Immature natural killer cell (primary cell): ENCODE results near the gene POC1A. TPM values are rescaled to one million over a fixed set of nuclear protein-coding genes. Genes with fewer than 3 reads are reported as not detected.
A peak's percentile ranks its signal among the peaks of the same experiment; 100 is the strongest.

ENCODE experiments used
- DNase-seq, 3 donors: peaks; one replicate each; pipeline ENCODE4 v3.0.0; 2022; ENCODE audit warnings: mixed read lengths in 1 of 3
- H3K27ac Mint-ChIP-seq, 6 donors: one replicate each; pipeline ENCODE4 v1.8.0; 2020; ENCODE audit warnings: mixed read lengths in 6 of 6, mild to moderate bottlenecking in 5 of 6, inconsistent platforms in 4 of 6, moderate library complexity in 3 of 6
- H3K27me3 Mint-ChIP-seq, 3 donors: one replicate each; pipeline ENCODE4 v1.8.0; 2020 to 2021; ENCODE audit warnings: low read depth in 3 of 3, mild to moderate bottlenecking in 3 of 3, mixed read lengths in 3 of 3, moderate library complexity in 3 of 3, inconsistent platforms in 1 of 3
- H3K36me3 Mint-ChIP-seq, 3 donors: one replicate each; pipeline ENCODE4 v1.8.0; 2020; ENCODE audit warnings: mixed read lengths in 3 of 3, inconsistent platforms in 2 of 3, mild to moderate bottlenecking in 2 of 3
- H3K4me1 Mint-ChIP-seq, 2 donors: one replicate each; pipeline ENCODE4 v1.8.0; 2020; ENCODE audit warnings: inconsistent platforms in 2 of 2, mild to moderate bottlenecking in 2 of 2, mixed read lengths in 2 of 2, moderate library complexity in 1 of 2
- H3K4me3 Mint-ChIP-seq, 5 donors: one replicate each; pipeline ENCODE4 v1.8.0; 2020; ENCODE audit warnings: mild to moderate bottlenecking in 5 of 5, mixed read lengths in 5 of 5, inconsistent platforms in 3 of 5, moderate library complexity in 3 of 5
- H3K9me3 Mint-ChIP-seq, 6 donors: one replicate each; pipeline ENCODE4 v1.8.0; 2020; ENCODE audit warnings: mild to moderate bottlenecking in 6 of 6, mixed read lengths in 6 of 6, inconsistent platforms in 4 of 6, moderate library complexity in 3 of 6
- polyA plus RNA-seq, 3 donors: library from polyadenylated mRNA; unstranded; fragments of 300-500 nt; fragmentation: Illumina TruSeq; gene quantifications; one replicate each; pipeline ENCODE4 v1.2.3, GENCODE V29; 2021

POC1A gene
- polyA plus RNA-seq, 3 donors from 2014 or later = 2.9 to 4.0 TPM; not detected in 1

DNA sequence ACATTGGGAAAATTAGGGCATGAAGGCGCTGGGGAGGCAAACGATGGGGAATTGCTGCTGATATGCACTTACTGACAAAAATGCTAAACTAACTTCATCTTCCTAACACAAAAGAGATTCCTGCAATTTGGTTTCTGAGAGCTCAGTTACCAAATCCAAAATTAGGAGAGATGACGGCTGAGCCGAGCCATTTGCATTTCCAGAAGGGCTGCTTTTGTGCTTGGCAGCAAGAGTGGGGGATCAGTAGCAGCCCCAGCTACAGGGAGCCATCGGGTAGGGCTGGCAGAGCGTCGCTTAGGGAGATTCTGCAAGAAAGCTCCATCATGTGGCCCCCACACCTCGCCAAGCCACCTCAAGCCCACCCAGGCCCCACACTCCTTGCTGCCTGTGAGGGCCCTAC is 81.8 kb downstream of the POC1A start:
- no peaks in the 10 kb centered on the region for H3K9me3 Mint-ChIP-seq
- peaks cover 16 to 20% of the 10 kb centered on the region in 2 donors for H3K4me1 Mint-ChIP-seq
- DNase-seq = no peak
- no peak overlapping the region for H3K4me3 Mint-ChIP-seq
- peaks cover 0 to 2% (median 0%) of the 10 kb centered on the region in 3 donors for H3K27me3 Mint-ChIP-seq
- peak overlapping the region in 1 of 6 donors; percentile 36 for H3K27ac Mint-ChIP-seq
- no peaks in the 10 kb centered on the region for H3K36me3 Mint-ChIP-seq

DNA sequence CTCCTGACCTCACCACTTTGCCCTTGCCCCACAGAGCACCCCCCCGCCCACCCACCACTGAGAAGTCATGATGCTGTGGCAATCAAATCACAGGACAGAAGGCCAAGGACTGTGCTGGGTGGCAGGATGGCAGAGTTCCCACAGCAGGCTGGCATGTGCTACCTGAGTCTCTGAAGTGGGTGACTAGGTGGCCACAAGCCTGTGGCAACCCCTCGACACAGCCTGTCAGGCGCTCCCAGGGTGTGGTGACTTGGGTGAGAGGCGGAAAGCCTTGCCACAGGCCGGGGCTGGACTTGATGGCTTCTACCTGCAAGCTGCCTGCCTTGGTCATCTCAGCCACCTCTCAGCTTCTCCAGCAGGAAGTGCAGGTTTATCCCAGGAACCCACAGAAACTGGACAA is 82.2 kb downstream of the POC1A start:
- peaks cover 0 to 2% (median 2%) of the 10 kb centered on the region in 3 donors for H3K27me3 Mint-ChIP-seq
- DNase-seq = peak; percentile 45 to 64 (median 58)
- peaks cover 16 to 20% of the 10 kb centered on the region in 2 donors for H3K4me1 Mint-ChIP-seq
- peak overlapping the region in 2 of 6 donors; percentile 36 to 74 for H3K27ac Mint-ChIP-seq
- H3K36me3 Mint-ChIP-seq = no peaks in the 10 kb centered on the region
- H3K9me3 Mint-ChIP-seq = no peaks in the 10 kb centered on the region
- peak overlapping the region in 1 of 5 donors; percentile 12 for H3K4me3 Mint-ChIP-seq

DNA sequence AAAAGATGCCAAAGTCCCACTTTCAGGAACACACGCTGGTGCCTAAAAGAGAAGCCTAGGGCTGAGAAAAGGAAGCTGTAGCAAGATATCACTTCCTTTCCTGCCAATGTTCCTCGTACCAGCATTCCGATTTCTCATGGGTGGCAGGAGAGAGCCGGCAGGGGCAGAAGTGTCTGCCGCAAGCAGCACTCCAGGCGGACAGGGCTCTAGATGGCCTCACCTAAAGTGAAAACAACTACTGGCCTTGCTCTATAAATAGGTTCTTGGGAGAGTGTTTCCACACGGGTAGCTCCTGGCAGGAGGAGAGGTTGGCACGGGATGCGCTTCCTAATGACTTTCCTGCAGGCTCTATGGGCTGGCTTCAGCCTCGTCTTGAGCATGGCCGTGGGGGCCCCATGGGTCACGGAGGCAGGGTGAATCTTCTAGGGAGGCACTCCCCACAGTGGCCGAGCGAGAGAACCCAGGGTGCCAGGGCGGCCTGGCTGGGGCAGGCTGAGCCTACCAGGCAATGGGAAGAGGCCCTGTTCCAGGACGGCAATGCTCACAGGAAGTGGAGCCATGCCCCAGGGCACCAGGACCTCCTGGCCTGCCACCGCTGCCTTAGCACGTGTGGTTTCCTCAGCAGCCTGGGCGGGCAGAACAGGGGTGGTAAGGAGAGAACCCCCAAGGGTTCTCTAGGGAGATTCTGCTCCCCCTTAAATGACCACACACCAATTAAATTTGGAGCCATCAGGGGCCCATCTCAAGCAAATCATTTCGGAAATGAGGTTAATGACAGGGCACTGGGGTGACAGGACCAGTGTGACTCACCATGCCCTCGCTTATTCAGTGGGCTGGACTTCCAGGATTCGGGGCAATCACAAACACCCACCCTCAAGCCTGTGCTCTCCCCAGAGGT is 83.2 kb downstream of the POC1A start:
- peaks cover 16 to 20% of the 10 kb centered on the region in 2 donors for H3K4me1 Mint-ChIP-seq
- peaks cover 0 to 2% (median 2%) of the 10 kb centered on the region in 3 donors for H3K27me3 Mint-ChIP-seq
- peak overlapping the region in 2 of 5 donors; percentile 17 to 38 for H3K4me3 Mint-ChIP-seq
- H3K27ac Mint-ChIP-seq = peak overlapping the region; percentile 22 to 85 (median 75)
- H3K9me3 Mint-ChIP-seq = no peaks in the 10 kb centered on the region
- H3K36me3 Mint-ChIP-seq = no peaks in the 10 kb centered on the region
- DNase-seq = peak; percentile 26 to 37 (median 29)

DNA sequence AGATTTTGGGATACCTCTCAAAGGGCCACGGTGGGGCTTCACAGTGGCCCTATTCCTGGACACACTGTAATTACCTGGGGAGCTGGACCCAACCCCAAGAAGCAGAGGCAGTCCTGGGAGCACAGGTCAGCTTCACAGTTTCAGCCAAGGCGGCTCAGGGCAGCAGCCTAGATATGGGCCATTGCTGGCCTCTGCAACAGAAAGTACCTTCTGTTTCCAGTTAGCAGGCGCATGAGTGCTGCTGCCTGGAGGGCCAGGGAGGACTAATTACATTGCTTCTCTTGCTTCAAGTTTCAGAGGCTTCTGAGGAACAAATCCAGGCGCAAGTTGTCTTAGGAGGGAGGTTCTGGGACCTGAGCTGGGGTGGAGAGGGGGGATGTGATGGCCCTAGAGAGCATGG is 84.4 kb downstream of the POC1A start:
- no peaks in the 10 kb centered on the region for H3K36me3 Mint-ChIP-seq
- no peak overlapping the region for H3K4me3 Mint-ChIP-seq
- no peak overlapping the region for H3K27ac Mint-ChIP-seq
- H3K9me3 Mint-ChIP-seq = no peaks in the 10 kb centered on the region
- H3K27me3 Mint-ChIP-seq = peaks cover 0 to 2% (median 2%) of the 10 kb centered on the region in 3 donors
- H3K4me1 Mint-ChIP-seq = peaks cover 16 to 20% of the 10 kb centered on the region in 2 donors
- DNase-seq = no peak

DNA sequence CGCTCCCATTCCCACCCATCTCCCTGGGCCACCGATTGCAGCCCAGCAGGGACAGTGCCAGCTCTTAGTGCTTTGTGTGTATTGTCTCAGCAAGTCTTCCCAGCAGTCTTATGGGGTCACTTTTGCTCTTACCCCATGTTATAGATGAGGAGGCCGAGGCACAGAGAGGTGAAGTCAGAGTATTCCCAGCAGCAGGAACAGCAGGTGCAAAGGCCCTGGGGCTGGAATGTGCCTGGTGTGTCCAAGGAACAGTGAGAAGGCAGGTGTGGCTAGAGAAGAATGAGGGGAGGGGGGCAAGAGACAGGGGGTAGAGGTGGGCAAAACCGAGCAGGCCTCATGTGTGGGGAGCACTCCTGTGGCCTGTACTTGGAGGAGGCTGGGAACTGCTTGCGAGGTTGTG is 85.1 kb downstream of the POC1A start:
- H3K9me3 Mint-ChIP-seq = no peaks in the 10 kb centered on the region
- peaks cover 0 to 2% (median 2%) of the 10 kb centered on the region in 3 donors for H3K27me3 Mint-ChIP-seq
- peaks cover 16 to 20% of the 10 kb centered on the region in 2 donors for H3K4me1 Mint-ChIP-seq
- peak overlapping the region in 2 of 6 donors; percentile 40 to 51 for H3K27ac Mint-ChIP-seq
- DNase-seq = no peak
- no peak overlapping the region for H3K4me3 Mint-ChIP-seq
- no peaks in the 10 kb centered on the region for H3K36me3 Mint-ChIP-seq

DNA sequence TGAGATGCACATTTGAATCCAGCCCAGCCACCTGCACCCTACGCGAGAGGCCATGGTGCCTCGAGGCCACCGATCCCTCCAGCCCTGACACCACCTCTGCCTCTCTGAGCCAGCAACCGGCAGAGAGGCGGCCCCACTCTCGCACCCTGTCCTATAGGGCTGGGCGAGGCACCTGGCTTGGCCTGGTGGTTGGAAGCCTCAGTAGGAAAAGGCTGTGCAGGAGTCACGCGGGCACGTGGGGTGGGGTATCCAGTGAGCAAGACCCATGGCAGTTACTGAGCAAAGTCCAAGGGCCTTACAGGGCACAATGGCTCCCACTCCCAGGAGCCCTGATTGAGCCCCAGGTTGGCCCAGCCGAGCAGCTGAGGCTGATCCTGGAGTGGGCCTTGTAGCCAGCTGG is 85.5 kb downstream of the POC1A start:
- Mint-ChIP-seq H3K36me3 (no peaks in the 10 kb centered on the region), H3K4me3 (no peak overlapping the region), H3K27ac (peak overlapping the region in 1 of 6 donors; percentile 51), H3K4me1 (peaks cover 16 to 20% of the 10 kb centered on the region in 2 donors), H3K27me3 (peaks cover 0 to 3% (median 2%) of the 10 kb centered on the region in 3 donors), H3K9me3 (no peaks in the 10 kb centered on the region)
- DNase-seq = no peak

DNA sequence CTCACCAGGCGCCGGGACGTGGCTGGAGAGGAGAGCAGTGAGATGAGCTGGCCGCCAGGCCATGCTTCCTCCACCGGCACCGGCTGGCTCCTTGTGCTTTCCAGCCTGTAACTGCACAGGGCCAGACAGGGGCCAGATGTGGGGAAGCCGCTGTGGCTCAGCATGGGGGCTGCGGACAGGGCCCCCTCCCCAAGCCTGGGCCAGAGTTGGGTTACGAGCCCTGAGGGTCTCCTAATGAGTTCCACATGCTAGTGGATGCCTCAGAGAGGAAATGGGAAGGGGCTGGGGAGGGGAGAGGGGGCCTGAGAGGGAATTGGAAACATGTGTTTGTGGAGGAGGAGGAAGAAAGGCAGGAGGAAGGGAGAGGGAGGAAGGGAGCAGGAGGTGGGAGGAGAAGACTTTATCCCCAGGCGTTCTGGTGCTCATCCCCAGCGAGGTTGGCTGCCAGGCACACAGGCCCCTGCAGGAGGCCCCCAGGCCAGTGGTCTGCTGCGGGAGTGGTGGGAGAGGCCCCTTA is 86.1 kb downstream of the POC1A start:
- Mint-ChIP-seq H3K27ac (no peak overlapping the region), H3K9me3 (no peaks in the 10 kb centered on the region), H3K36me3 (no peaks in the 10 kb centered on the region), H3K4me1 (peaks cover 16 to 20% of the 10 kb centered on the region in 2 donors), H3K27me3 (peaks cover 0 to 4% (median 2%) of the 10 kb centered on the region in 3 donors), H3K4me3 (no peak overlapping the region)
- no peak for DNase-seq

DNA sequence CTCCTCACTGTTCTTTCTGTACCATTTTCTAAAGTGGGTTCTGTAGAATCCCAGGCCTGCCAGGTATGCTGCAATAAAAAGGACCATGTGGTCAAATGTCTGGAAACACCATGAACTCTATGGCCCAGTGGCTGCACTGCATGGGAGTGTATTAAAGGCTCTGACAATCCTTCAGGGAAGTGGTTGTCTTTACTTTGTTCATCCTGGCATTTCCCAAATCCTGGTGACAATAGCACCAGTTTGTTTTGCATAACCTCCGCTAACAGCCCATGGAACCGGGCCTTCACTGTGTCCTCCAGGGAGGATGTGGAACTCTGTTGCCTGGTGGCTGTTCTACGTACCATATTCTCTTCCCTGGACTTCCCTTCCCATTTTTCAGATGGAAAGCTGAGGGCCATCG is 86.7 kb downstream of the POC1A start:
- no peak overlapping the region for H3K27ac Mint-ChIP-seq
- no peak overlapping the region for H3K4me3 Mint-ChIP-seq
- no peak for DNase-seq
- H3K36me3 Mint-ChIP-seq = no peaks in the 10 kb centered on the region
- H3K4me1 Mint-ChIP-seq = peaks cover 16 to 20% of the 10 kb centered on the region in 2 donors
- H3K27me3 Mint-ChIP-seq = peaks cover 0 to 4% (median 2%) of the 10 kb centered on the region in 3 donors
- H3K9me3 Mint-ChIP-seq = no peaks in the 10 kb centered on the region

DNA sequence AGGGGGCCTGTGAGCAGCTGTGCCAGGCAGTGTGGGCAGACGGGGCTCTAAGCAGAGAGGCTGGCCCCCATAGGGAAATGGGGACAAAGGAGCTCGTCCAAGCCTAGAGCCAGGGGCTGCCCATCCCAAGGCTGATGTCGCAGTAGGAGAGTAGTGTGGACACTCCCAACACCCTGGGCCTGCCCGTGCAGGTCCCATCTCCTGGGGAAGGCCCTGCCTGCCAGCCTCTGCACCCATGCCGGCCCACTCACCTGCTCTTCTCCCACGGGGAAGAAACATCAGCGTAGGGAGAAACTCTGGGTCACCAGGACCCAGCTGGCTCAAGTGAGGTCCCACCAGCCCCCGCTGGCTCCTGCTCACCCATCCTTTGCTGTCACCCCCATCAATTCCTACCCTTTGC is 87.2 kb downstream of the POC1A start:
- peaks cover 12 to 15% of the 10 kb centered on the region in 2 donors for H3K4me1 Mint-ChIP-seq
- H3K36me3 Mint-ChIP-seq = no peaks in the 10 kb centered on the region
- DNase-seq = no peak
- peaks cover 0 to 4% (median 2%) of the 10 kb centered on the region in 3 donors for H3K27me3 Mint-ChIP-seq
- H3K4me3 Mint-ChIP-seq = no peak overlapping the region
- no peak overlapping the region for H3K27ac Mint-ChIP-seq
- H3K9me3 Mint-ChIP-seq = no peaks in the 10 kb centered on the region

DNA sequence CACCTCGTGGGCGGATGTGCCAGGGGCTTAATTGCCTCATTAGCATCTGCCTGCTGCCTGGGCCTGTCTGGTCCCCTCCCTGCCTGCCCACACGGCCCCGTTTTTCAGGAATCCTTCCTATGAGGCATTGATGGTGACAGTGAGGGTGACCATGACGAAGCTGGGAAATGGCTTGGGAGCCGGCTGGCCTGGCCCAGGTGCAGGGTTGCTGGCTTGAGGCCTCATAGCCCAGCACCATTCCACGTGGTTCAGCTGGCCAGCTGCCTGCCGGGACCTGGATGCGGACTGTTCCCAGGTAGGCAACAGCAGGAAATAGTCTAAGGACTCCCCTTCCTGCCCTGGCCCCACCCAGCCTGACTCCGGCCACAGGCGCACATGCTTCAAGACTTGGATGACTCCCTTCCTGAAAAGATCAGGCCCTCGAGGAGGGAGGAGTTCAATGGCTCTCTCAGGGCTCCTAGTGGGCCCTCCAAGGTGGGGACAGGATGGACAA is 88.9 kb downstream of the POC1A start:
- Mint-ChIP-seq H3K36me3 (no peaks in the 10 kb centered on the region), H3K4me1 (no peaks in the 10 kb centered on the region), H3K9me3 (no peaks in the 10 kb centered on the region), H3K27ac (no peak overlapping the region), H3K27me3 (peaks cover 0 to 5% (median 5%) of the 10 kb centered on the region in 3 donors), H3K4me3 (no peak overlapping the region)
- no peak for DNase-seq

DNA sequence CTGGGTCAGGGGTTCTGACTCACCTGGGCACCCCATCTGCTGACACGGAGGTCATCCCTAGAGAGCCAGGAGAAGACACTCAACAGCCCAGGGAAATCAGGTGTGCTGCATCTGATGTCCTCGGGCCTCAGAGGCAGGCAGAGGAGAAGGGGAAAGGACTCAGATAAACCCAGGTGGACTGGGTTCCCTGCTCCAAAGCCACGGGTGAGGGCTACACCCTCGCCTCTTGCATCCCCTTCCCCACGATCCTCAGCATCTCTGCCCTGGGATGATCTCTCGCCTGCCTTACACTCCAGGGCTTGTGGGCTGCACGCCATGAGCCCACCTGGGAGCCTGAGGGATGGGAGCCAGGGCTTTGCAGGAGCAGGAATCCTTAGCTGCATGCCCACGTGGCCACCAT is 89.7 kb downstream of the POC1A start:
- no peaks in the 10 kb centered on the region for H3K36me3 Mint-ChIP-seq
- peaks cover 0 to 7% (median 4%) of the 10 kb centered on the region in 3 donors for H3K27me3 Mint-ChIP-seq
- no peak overlapping the region for H3K27ac Mint-ChIP-seq
- H3K4me1 Mint-ChIP-seq = no peaks in the 10 kb centered on the region
- DNase-seq = no peak
- H3K4me3 Mint-ChIP-seq = no peak overlapping the region
- H3K9me3 Mint-ChIP-seq = no peaks in the 10 kb centered on the region

DNA sequence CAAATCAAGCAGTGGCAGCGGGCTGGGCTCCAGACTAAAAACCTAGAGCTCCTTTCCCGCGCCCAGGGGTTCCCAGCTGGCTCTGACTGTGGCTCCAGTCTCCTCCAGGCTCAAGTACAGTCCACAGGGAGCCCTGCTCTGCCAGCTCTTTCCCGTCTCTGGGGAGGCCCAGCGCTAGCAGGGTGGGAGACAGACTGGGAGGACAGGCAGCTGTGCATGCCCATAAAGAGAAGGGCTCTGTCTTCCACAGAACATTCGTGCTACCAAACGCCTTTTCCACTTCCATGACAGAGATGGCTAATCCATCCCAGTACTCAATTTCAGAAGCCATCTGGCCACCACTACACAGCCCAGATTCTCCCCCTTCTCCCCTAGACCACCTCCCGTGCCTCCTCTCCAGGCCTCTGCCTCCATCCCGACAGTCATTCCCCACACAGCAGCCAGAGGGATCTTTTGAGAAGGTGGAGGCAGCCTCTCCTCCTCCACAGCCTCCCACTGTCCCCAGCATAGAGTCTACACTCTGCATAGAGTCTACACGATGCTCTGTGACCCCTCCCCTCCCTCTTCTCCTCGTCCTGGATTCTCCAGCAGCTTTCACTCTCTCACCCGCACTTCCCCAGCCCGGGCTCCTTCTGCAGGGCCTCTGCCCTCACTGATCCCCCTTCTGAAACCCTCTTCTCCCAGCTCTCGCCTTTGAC is 91.0 kb downstream of the POC1A start:
- no peaks in the 10 kb centered on the region for H3K36me3 Mint-ChIP-seq
- no peaks in the 10 kb centered on the region for H3K4me1 Mint-ChIP-seq
- no peak overlapping the region for H3K4me3 Mint-ChIP-seq
- H3K27ac Mint-ChIP-seq = no peak overlapping the region
- H3K27me3 Mint-ChIP-seq = peaks cover 0 to 7% (median 4%) of the 10 kb centered on the region in 3 donors
- H3K9me3 Mint-ChIP-seq = no peaks in the 10 kb centered on the region
- DNase-seq = no peak

DNA sequence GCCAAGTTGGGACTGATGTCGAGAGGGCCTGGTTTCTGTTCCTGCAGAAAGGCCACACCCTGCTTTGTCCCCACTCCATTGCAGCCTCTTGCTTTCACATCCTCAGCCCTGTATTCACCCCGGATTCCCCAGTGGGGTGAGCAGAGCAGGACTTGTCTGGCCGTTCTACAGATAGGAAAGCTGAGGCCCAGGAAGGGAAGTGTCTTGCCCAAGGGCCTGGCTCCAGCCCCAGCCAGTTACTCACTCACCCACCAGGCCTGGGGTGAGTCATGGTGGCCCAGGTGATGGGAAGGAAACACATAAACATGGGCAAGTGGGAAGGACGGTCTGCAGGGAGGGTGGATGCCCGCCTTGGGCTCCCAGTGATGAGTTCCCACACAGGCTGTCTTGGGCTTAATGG is 91.7 kb downstream of the POC1A start:
- no peak for DNase-seq
- H3K4me3 Mint-ChIP-seq = no peak overlapping the region
- no peaks in the 10 kb centered on the region for H3K9me3 Mint-ChIP-seq
- no peaks in the 10 kb centered on the region for H3K36me3 Mint-ChIP-seq
- H3K4me1 Mint-ChIP-seq = peaks cover 0 to 3% of the 10 kb centered on the region in 2 donors
- H3K27ac Mint-ChIP-seq = no peak overlapping the region
- H3K27me3 Mint-ChIP-seq = peaks cover 0 to 7% (median 4%) of the 10 kb centered on the region in 3 donors
